Central memory CD4-positive, alpha-beta T cell (primary cell): ENCODE measurements around the gene ANKZF1.
A peak's percentile ranks its signal among the peaks of the same experiment; 100 is the strongest.
"Not testable (repeated sequence)": the region's sequence is repeated elsewhere in the genome, so short reads cannot be mapped to it uniquely, and the experiment has no call there.

Source experiments
- DNase-seq: peaks from one replicate; pipeline ENCODE4 v3.0.0; 2022

The ANKZF1 gene

GRCh38 chr2:219254590-219255201, 25.1 kb downstream of the ANKZF1 start:
- peak; percentile 68 for DNase-seq

- not testable (repeated sequence) for DNase-seq
These were observed 29.3 kb downstream of the ANKZF1 start for GRCh38 chr2:219258942-219259341.

GRCh38 chr2:219261024-219261855, 31.6 kb downstream of the ANKZF1 start:
- no peak for DNase-seq

DNA sequence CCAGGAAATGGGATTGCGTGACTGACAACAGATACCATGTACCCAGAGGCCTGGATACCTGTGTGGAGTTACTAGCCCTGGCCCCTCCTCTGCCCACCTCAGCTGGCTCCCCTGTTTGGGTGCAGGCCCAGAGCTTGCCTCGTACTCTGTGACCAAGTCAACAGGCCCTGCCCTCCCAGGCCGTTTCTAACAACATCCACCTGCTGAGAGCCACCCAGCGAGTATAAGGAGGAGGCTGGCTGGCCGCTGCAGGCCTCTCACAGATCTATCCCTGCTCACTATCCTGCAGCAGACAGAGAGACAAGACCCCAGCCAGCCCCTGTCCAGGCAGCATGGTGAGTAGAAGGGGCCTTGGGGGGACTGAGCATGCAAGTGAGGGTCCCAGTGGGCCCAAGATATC, 36.6 kb downstream of the ANKZF1 start:
- DNase-seq = no peak

- DNase-seq = no peak
These were observed 37.3 kb downstream of the ANKZF1 start for GRCh38 chr2:219266886-219267285.

DNA sequence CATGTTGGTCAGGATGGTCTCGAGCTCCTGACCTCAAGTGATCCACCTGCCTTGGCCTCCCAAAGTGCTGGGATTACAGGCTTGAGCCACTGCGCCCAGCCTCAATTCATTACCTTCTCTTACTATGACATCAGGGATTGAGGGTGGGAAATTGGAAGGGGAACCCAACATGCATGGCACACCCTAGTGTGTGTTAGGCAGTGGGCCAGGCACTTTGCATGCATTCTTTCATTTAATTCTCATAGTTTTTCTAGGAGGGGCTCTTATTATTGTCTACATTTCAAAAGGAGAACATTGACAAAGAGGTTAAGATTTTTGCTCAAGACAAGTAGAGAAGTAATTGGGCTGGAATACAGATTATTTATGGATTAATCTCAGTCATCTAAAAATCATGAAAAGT, 38.7 kb downstream of the ANKZF1 start:
- DNase-seq = no peak

DNA sequence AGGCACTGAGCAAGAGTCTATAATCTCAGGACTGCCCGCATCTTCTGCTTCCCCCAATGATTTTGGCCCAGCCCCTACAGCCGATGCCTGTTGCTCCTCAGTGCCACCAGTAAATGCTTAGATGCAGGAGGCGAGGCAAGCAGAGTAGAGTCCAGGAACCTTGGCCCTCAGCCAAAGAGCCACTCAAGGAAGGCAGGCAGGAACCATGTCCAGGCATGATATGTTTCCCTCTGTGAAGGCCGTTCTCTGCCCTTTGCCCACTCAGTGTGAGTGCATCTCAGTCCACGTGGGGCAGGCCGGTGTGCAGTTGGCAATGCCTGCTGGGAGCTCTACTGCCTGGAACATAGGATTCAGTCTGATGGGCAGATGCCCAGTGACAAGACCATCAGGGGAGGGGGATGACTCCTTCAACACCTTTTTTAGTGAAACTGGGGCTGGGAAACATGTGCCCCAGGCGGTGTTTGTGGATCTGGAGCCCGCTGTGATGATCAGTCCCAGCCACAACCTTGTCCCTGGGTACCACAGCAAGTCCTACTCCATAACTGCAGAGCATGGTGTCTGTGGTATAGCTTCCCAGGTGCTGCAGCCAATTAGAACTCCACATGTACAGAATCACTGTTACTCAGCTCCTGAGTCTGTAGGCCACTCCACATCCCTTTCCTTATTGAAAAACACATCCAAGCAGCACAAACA, 39.9 kb downstream of the ANKZF1 start:
- DNase-seq = no peak

GRCh38 chr2:219270055-219270372, 40.4 kb downstream of the ANKZF1 start:
- DNase-seq = no peak

DNA sequence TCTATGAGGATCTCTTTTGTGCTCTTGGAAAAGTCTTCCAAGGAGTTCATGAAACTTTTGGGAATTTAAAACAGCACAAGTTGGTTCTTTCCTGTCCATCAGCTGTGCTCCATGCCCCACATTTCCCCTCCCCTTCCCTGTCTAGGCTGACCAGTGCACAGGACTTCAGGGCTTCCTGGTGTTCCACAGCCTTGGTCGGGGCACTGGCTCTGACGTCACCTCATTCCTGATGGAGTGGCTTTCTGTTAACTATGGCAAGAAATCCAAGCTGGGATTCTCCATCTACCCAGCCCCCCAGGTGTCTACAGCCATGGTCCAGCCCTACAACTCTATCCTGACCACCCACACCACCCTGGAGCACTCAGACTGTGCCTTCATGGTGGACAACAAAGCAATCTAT, 41.4 kb downstream of the ANKZF1 start:
- no peak for DNase-seq

- DNase-seq = no peak
These were observed 42.8 kb downstream of the ANKZF1 start for GRCh38 chr2:219272356-219272755.

DNA sequence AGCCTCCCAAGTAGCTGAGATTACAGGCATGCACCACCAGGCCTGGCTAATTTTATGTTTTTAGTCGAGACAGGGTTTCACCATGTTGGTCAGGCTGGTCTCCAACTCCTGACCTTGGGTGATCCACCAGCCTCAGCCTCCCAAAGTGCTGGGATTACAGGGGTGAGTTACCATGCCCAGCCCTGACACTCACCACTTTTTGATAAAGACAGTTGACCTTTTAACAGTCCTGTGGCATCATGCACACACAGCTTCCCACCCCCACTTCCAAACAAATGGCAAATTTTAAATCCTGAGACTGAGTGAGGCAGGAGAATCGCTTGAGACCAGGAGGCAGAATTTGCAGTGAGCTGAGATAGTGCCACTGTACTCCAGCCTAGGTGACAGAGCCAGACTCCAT, 43.4 kb downstream of the ANKZF1 start:
- no peak for DNase-seq

DNA sequence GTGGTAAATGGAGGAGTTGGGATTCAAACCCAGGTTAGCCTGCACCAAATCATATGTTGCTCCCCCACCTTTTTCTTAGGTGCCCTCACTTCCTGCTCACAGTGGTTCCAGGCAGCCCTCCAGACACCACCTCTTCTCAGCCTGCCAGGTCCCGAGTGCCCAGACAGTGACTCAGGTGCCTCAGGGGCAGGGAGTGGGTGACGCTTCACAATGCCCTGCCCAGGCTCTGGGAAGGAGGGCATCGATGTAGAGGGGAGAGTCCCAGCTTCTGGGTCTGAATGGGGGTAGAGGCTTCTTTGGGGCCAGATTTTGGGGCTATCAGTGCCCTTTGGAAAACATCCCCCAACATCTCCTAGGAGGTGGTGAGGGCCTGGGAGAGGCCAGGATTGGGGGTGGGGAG, 44.3 kb downstream of the ANKZF1 start:
- DNase-seq = no peak

DNA sequence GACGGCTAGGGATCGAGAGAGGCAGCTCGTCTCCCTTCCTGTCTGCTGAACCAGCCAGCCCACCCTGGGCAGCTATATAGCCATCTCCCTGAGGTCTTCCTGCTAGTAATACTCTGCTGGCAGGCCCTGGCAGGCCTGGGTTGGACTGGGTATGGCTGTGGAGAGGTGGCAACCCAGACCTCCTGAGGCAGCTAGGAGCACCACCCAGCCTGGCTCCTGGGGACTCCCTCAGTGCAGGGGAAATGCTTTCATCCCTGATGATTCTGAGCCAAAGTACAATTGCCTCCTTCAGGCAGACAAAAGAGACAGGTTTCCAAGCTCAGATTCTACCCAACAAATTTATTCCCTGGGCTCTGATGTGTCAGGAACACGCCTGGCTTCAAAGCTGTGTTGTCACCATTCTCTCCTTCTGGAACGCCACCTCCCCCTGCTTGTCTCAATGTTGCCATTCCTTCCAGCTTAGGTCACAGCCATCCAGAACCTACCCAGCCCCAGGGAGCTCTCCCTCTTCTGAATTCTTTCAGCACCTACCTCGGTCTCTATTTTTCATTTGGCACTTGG, 44.8 kb downstream of the ANKZF1 start:
- no peak for DNase-seq

DNA sequence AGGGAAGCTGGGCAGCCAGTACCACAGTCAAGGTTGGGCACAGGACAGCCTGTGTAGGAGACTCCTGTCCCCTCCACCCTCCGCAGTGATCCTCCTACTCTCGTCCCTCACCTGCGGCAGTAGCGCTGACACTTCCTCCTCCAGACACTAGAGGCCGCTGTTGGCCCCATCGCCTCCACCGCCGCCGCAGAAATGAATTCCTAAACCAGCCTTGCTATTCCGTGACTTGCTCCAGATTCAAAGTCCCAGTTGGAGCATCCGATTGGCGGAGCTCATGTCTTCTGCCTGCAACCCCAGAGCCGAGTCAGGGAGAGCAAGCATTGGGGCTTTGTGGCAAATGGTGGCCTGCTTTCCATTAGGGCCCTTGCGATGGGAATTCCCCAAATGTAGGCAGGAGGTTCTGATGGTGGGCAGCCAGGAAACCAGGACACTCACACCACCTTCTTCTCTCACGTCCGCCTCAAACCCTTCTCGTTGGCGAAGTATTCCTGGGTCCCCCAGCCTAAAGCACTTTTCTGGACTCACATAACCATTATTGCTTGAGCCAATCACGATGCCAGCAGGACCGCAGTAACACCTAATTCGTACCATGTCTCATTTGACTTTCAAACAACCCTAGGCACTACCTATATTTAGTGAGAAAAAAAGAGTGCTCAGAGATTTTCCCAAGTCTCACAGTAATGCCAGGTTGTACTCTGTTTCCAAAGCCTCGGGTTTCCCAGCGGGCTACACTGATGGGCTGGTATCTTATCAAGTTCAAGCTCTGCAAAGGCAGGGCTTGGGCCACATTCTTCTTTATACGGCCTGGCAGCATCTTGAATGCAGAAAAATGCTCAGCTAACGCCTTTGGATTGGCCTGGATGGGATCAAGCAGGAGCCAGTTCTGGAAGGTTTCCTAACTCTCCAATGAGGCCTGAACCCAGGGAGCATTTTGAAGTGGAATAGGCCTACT, 48.4 kb downstream of the ANKZF1 start:
- peak; percentile 71 for DNase-seq

DNA sequence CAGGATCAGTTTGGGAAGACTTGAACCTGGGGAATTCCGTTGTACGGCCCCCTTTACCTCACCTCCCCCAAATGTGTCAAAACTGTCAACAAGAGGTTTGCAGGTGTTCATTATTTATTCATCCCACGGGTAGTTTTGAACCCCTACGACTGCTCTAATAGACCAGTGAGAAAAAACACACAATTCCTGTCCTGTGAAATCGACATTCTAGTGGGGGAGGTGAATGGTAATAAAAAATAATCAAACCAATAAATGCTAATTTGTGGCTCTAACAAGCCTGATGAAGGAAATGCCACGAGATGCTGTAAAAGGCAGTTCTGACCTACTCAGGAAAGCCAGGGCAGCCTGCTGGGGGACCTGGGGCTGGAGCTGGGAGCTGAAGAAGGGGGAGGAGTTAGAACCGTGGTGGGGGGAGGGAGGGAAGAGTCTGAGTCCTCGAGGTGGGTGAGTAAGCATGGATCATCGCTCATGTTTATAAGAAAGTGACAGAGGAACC, 49.1 kb downstream of the ANKZF1 start:
- DNase-seq = no peak

- DNase-seq = peak; percentile 99
These were observed 49.7 kb downstream of the ANKZF1 start, which contains the start of gene DNAJB2 for GRCh38 chr2:219279151-219279915. TSS of gene DNAJB2 (plus strand) at chr2:219279366. CDS start at chr2:219279834, 468 bp downstream.

GRCh38 chr2:219279916-219280516, 50.4 kb downstream of the ANKZF1 start:
- DNase-seq = no peak

- no peak for DNase-seq
These were observed 51.0 kb downstream of the ANKZF1 start for GRCh38 chr2:219280651-219281050.

DNA sequence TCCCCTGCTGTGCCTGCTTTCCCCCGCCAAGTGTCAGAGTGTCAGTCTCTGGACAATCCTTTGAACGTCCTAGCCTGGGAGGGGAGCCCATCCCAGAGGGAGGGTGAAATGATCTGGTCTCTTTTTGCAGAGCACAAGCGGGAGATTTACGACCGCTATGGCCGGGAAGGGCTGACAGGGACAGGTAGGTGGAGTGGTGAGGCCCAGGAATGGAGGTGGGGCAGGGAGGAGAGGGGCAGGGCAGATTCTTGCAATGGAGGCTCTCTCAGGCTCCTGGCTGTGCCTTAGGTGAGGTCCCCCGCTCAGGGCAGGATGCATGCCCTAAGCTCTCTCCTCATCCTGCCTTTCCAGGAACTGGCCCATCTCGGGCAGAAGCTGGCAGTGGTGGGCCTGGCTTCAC, 52.0 kb downstream of the ANKZF1 start:
- DNase-seq = no peak

DNA sequence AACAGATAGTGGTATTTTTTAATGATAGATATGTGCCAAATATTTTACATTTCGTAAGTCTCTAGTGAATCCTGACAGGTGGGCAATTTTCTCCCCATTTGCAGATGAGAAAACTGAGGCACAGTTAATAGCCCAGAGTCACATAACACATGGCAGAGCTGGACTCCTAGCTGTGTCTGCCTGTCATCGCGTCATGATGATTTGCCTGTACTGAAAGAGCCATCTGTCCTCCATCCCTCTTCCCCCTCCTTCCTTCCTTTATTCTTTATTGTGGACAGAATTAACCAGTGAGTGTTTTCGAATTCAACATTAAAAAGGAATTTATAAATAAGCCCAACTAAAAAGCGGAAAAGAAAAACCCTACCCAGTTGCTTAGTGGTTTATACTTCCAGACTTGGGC, 52.8 kb downstream of the ANKZF1 start:
- no peak for DNase-seq
